HEK293 (cell line): ENCODE results near the gene OR6X1.

Experiments
- CTCF ChIA-PET: fragments of 350-600 bp; formaldehyde crosslinking; extraction: SDS; loops from one replicate; lab custom pipeline; 2021; ENCODE audit warnings: antibody characterized with exemption; lab: Yijun Ruan, JAX
- POLR2A ChIA-PET: fragments of 300-600 bp; formaldehyde crosslinking; extraction: SDS; loops from one replicate; lab custom pipeline; 2020; ENCODE audit warnings: antibody characterized with exemption, inconsistent platforms; lab: Yijun Ruan, JAX
- H3K27ac ChIP-seq: fragments of 200-500 bp; sonication (Bioruptor generic); 2 replicates; pipeline ENCODE4 v1.5.1; 2014; ENCODE audit warnings: low read depth, low read length, control low read depth, inconsistent platforms; ENCODE audit errors: extremely low read depth
- H3K36me3 ChIP-seq, 2 experiments: fragments of 200-500 bp in 1 of 2; sonication (Bioruptor generic) in 1 of 2; 1 replicate in 1 of 2; 2 replicates in 1 of 2; pipeline ENCODE4 v1.5.1; 2014 to 2017; ENCODE audit warnings: inconsistent platforms in 2 of 2, low read length in 2 of 2; ENCODE audit not compliant: control insufficient read depth in 2 of 2, insufficient read depth in 1 of 2
- H3K4me1 ChIP-seq: fragments of 200-500 bp; sonication (Bioruptor generic); 2 replicates; pipeline ENCODE4 v1.5.1; 2014; ENCODE audit warnings: mild to moderate bottlenecking, low read length, inconsistent platforms; ENCODE audit not compliant: control insufficient read depth, insufficient read depth
- H3K4me3 ChIP-seq: 2 replicates; pipeline ENCODE4 v1.5.1; 2011; ENCODE audit warnings: low read depth, mild to moderate bottlenecking, control low read depth, low read length, moderate library complexity
- H3K9me3 ChIP-seq: fragments of 200-500 bp; sonication (Bioruptor generic); 2 replicates; pipeline ENCODE4 v1.5.1; 2014; ENCODE audit warnings: low read depth, low read length, inconsistent platforms; ENCODE audit not compliant: control insufficient read depth, insufficient read depth
- GLI4 ChIP-seq: fragments of 450-650 bp; formaldehyde crosslinking; IDR thresholded peaks from 2 replicates; pipeline ENCODE4 v1.5.1; 2016; ENCODE audit warnings: missing biosample characterization, missing genetic modification characterization
- OVOL3 ChIP-seq: fragments of 450-650 bp; formaldehyde crosslinking; IDR thresholded peaks from 2 replicates; pipeline ENCODE4 v1.5.1; 2016; ENCODE audit warnings: missing biosample characterization, missing genetic modification characterization
- SALL2 ChIP-seq: fragments of 450-650 bp; formaldehyde crosslinking; IDR thresholded peaks from 2 replicates; pipeline ENCODE4 v1.5.0; 2017; ENCODE audit warnings: missing biosample characterization, mild to moderate bottlenecking, missing genetic modification characterization, borderline replicate concordance
- SP2 ChIP-seq: fragments of 450-650 bp; formaldehyde crosslinking; IDR thresholded peaks from 2 replicates; pipeline ENCODE4 v1.5.1; 2016; ENCODE audit warnings: missing biosample characterization, missing genetic modification characterization
- SP3 ChIP-seq: fragments of 450-650 bp; formaldehyde crosslinking; IDR thresholded peaks from 2 replicates; pipeline ENCODE4 v1.5.1; 2016; ENCODE audit warnings: missing biosample characterization, missing genetic modification characterization
- ZBTB21 ChIP-seq: fragments of 450-650 bp; formaldehyde crosslinking; IDR thresholded peaks from 2 replicates; pipeline ENCODE4 v1.5.1; 2017; ENCODE audit warnings: missing biosample characterization, missing genetic modification characterization
- ZBTB48 ChIP-seq: fragments of 450-650 bp; formaldehyde crosslinking; IDR thresholded peaks from 2 replicates; pipeline ENCODE4 v1.5.1; 2016; ENCODE audit warnings: missing biosample characterization, missing genetic modification characterization
- ZFP41 ChIP-seq: fragments of 450-650 bp; formaldehyde crosslinking; IDR thresholded peaks from 2 replicates; pipeline ENCODE4 v1.5.1; 2016; ENCODE audit warnings: missing biosample characterization, missing genetic modification characterization, borderline replicate concordance
- ZNF16 ChIP-seq: fragments of 450-650 bp; formaldehyde crosslinking; IDR thresholded peaks from 2 replicates; pipeline ENCODE4 v1.5.1; 2016; ENCODE audit warnings: low read depth, missing biosample characterization, missing genetic modification characterization
- ZNF174 ChIP-seq: fragments of 450-650 bp; formaldehyde crosslinking; IDR thresholded peaks from 2 replicates; pipeline ENCODE4 v1.5.0; 2017; ENCODE audit warnings: missing biosample characterization, mild to moderate bottlenecking, missing genetic modification characterization
- ZNF239 ChIP-seq: fragments of 450-650 bp; formaldehyde crosslinking; IDR thresholded peaks from 2 replicates; pipeline ENCODE4 v1.5.1; 2016; ENCODE audit warnings: missing biosample characterization, missing genetic modification characterization
- ZNF350 ChIP-seq: fragments of 450-650 bp; formaldehyde crosslinking; IDR thresholded peaks from 2 replicates; pipeline ENCODE4 v1.5.0; 2017; ENCODE audit warnings: missing biosample characterization, mild to moderate bottlenecking, missing genetic modification characterization
- ZNF37A ChIP-seq: fragments of 450-650 bp; IDR thresholded peaks from 2 replicates; pipeline ENCODE4 v1.5.1; 2018; ENCODE audit warnings: missing biosample characterization, missing genetic modification characterization
- ZNF473 ChIP-seq: fragments of 450-650 bp; formaldehyde crosslinking; IDR thresholded peaks from 2 replicates; pipeline ENCODE4 v1.5.1; 2017; ENCODE audit warnings: missing biosample characterization, missing genetic modification characterization
- ZNF488 ChIP-seq: fragments of 450-650 bp; formaldehyde crosslinking; IDR thresholded peaks from 2 replicates; pipeline ENCODE4 v1.5.1; 2016; ENCODE audit warnings: missing biosample characterization, missing genetic modification characterization
- ZNF510 ChIP-seq: fragments of 450-650 bp; formaldehyde crosslinking; IDR thresholded peaks from 2 replicates; pipeline ENCODE4 v1.5.1; 2018; ENCODE audit warnings: mild to moderate bottlenecking, missing genetic modification characterization, missing biosample characterization; ENCODE audit not compliant: insufficient replicate concordance
- ZNF513 ChIP-seq: fragments of 450-650 bp; IDR thresholded peaks from 2 replicates; pipeline ENCODE4 v1.5.1; 2018; ENCODE audit warnings: missing biosample characterization, missing genetic modification characterization
- ZNF558 ChIP-seq: fragments of 450-650 bp; formaldehyde crosslinking; IDR thresholded peaks from 2 replicates; pipeline ENCODE4 v1.5.1; 2016; ENCODE audit warnings: missing biosample characterization, missing genetic modification characterization
- ZNF571 ChIP-seq: fragments of 450-650 bp; formaldehyde crosslinking; IDR thresholded peaks from 2 replicates; pipeline ENCODE4 v1.5.0; 2017; ENCODE audit warnings: missing biosample characterization, missing genetic modification characterization
- ZNF580 ChIP-seq: fragments of 450-650 bp; formaldehyde crosslinking; IDR thresholded peaks from 2 replicates; pipeline ENCODE4 v1.5.1; 2016; ENCODE audit warnings: missing biosample characterization, missing genetic modification characterization
- ZNF624 ChIP-seq: fragments of 450-650 bp; formaldehyde crosslinking; IDR thresholded peaks from 2 replicates; pipeline ENCODE4 v1.5.1; 2017; ENCODE audit warnings: missing biosample characterization, missing genetic modification characterization
- ZNF776 ChIP-seq: fragments of 450-650 bp; formaldehyde crosslinking; IDR thresholded peaks from 2 replicates; pipeline ENCODE4 v1.5.0; 2017; ENCODE audit warnings: missing biosample characterization, missing genetic modification characterization, borderline replicate concordance
- ZNF830 ChIP-seq: fragments of 450-650 bp; IDR thresholded peaks from 2 replicates; pipeline ENCODE4 v1.5.0; 2018; ENCODE audit warnings: missing biosample characterization, missing genetic modification characterization, low read depth, mild to moderate bottlenecking, moderate library complexity
- ZNF837 ChIP-seq: fragments of 450-650 bp; formaldehyde crosslinking; IDR thresholded peaks from 2 replicates; pipeline ENCODE4 v1.5.1; 2016; ENCODE audit warnings: missing biosample characterization, missing genetic modification characterization
- TF ChIP-seq, protein P1 (sequence below): fragments of 450-650 bp; formaldehyde crosslinking; IDR thresholded peaks from 2 replicates; pipeline ENCODE4 v1.5.1; 2016; ENCODE audit warnings: missing biosample characterization, missing genetic modification characterization, borderline replicate concordance
- TF ChIP-seq, protein P2 (sequence below): fragments of 450-650 bp; formaldehyde crosslinking; IDR thresholded peaks from 2 replicates; pipeline ENCODE4 v1.5.1; 2016; ENCODE audit warnings: missing biosample characterization, missing genetic modification characterization
- TF ChIP-seq, protein P3 (sequence below): fragments of 450-650 bp; formaldehyde crosslinking; IDR thresholded peaks from 2 replicates; pipeline ENCODE4; 2016; ENCODE audit warnings: missing biosample characterization, missing genetic modification characterization
- TF ChIP-seq, protein P4 (sequence below): fragments of 450-650 bp; formaldehyde crosslinking; optimal IDR thresholded peaks from 2 replicates; pipeline ENCODE3; 2016; ENCODE audit warnings: missing biosample characterization, mild to moderate bottlenecking, missing genetic modification characterization

OR6X1 gene

GRCh38 chr11:123773026-123773425, 18.7 kb upstream of the OR6X1 start:
- TF ChIP-seq ZNF830 (tag by site-specific recombination) (no peak), ZNF488 (tag by site-specific recombination) (no peak), ZFP41 (tag by site-specific recombination) (no peak), SP2 (no peak), ZNF776 (tag by site-specific recombination) (no peak), ZNF580 (tag by site-specific recombination) (no peak), ZNF558 (no peak), SALL2 (tag by site-specific recombination) (no peak), ZNF624 (tag by site-specific recombination) (no peak), ZNF571 (tag by site-specific recombination) (no peak), ZNF239 (tag by site-specific recombination) (no peak), ZNF174 (tag by site-specific recombination) (no peak), ZNF37A (no peak), ZBTB48 (tag by site-specific recombination) (no peak)
- TF ChIP-seq, protein P1, sequence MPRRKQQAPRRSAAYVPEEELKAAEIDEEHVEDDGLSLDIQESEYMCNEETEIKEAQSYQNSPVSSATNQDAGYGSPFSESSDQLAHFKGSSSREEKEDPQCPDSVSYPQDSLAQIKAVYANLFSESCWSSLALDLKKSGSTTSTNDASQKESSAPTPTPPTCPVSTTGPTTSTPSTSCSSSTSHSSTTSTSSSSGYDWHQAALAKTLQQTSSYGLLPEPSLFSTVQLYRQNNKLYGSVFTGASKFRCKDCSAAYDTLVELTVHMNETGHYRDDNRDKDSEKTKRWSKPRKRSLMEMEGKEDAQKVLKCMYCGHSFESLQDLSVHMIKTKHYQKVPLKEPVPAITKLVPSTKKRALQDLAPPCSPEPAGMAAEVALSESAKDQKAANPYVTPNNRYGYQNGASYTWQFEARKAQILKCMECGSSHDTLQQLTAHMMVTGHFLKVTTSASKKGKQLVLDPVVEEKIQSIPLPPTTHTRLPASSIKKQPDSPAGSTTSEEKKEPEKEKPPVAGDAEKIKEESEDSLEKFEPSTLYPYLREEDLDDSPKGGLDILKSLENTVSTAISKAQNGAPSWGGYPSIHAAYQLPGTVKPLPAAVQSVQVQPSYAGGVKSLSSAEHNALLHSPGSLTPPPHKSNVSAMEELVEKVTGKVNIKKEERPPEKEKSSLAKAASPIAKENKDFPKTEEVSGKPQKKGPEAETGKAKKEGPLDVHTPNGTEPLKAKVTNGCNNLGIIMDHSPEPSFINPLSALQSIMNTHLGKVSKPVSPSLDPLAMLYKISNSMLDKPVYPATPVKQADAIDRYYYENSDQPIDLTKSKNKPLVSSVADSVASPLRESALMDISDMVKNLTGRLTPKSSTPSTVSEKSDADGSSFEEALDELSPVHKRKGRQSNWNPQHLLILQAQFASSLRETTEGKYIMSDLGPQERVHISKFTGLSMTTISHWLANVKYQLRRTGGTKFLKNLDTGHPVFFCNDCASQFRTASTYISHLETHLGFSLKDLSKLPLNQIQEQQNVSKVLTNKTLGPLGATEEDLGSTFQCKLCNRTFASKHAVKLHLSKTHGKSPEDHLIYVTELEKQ, result no peak
- TF ChIP-seq, protein P2, sequence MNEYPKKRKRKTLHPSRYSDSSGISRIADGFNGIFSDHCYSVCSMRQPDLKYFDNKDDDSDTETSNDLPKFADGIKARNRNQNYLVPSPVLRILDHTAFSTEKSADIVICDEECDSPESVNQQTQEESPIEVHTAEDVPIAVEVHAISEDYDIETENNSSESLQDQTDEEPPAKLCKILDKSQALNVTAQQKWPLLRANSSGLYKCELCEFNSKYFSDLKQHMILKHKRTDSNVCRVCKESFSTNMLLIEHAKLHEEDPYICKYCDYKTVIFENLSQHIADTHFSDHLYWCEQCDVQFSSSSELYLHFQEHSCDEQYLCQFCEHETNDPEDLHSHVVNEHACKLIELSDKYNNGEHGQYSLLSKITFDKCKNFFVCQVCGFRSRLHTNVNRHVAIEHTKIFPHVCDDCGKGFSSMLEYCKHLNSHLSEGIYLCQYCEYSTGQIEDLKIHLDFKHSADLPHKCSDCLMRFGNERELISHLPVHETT (tag by site-specific recombination), result no peak
- CTCF ChIA-PET, result no interaction called here
- POLR2A ChIA-PET, result no interaction called here
- no peak overlapping the region for H3K4me3 ChIP-seq
- no peaks in the 10 kb centered on the region for H3K9me3 ChIP-seq
- no peak overlapping the region for H3K27ac ChIP-seq
- no peaks in the 10 kb centered on the region for H3K36me3 ChIP-seq
- H3K4me1 ChIP-seq, result no peaks in the 10 kb centered on the region

DNA sequence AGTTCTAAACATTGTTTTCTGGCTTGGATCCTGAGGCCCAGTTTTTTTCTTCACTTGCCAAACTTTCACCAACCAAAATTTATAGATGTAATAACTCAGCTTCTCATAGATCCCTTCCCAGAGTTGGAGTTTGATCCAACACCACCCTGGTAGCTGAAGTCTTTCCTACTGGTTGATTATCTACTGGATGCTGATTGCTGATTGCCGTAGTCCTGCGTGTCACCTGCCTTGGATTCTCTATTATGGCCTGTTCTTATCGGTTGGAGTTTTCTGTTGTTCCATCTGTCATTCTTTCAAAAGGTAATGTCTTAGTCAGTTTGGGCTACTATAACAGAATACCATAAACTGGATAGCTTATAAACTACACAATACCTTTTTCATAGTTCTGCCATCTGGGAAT, 17.3 kb upstream of the OR6X1 start:
- Histone ChIP-seq H3K9me3 (no peaks in the 10 kb centered on the region), H3K36me3 (no peaks in the 10 kb centered on the region), H3K4me3 (no peak overlapping the region), H3K4me1 (no peaks in the 10 kb centered on the region), H3K27ac (no peak overlapping the region)
- ChIA-PET CTCF (no interaction called here), POLR2A (no interaction called here)
- TF ChIP-seq ZNF350 (tag by site-specific recombination) (no peak), ZNF513 (tag by site-specific recombination) (no peak), GLI4 (tag by site-specific recombination) (no peak), OVOL3 (tag by site-specific recombination) (no peak), ZBTB21 (tag by site-specific recombination) (no peak), ZNF16 (tag by site-specific recombination) (no peak), ZNF837 (tag by site-specific recombination) (no peak), SP3 (tag by site-specific recombination) (no peak), ZNF510 (tag by site-specific recombination) (no peak), ZNF473 (no peak)
- TF ChIP-seq, protein P3, sequence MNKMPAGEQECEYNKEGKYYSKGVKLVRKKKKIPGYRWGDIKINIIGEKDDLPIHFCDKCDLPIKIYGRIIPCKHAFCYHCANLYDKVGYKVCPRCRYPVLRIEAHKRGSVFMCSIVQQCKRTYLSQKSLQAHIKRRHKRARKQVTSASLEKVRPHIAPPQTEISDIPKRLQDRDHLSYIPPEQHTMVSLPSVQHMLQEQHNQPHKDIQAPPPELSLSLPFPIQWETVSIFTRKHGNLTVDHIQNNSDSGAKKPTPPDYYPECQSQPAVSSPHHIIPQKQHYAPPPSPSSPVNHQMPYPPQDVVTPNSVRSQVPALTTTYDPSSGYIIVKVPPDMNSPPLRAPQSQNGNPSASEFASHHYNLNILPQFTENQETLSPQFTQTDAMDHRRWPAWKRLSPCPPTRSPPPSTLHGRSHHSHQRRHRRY (tag by site-specific recombination), result no peak
- TF ChIP-seq, protein P4, sequence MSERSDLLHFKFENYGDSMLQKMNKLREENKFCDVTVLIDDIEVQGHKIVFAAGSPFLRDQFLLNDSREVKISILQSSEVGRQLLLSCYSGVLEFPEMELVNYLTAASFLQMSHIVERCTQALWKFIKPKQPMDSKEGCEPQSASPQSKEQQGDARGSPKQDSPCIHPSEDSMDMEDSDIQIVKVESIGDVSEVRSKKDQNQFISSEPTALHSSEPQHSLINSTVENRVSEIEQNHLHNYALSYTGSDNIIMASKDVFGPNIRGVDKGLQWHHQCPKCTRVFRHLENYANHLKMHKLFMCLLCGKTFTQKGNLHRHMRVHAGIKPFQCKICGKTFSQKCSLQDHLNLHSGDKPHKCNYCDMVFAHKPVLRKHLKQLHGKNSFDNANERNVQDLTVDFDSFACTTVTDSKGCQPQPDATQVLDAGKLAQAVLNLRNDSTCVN (tag by site-specific recombination), result no peak
